ENCODE measurements around the gene KHDC1. TPM values are rescaled to one million over a fixed set of nuclear protein-coding genes. Genes with fewer than 3 reads are reported as not detected.
A peak's percentile ranks its signal among the peaks of the same experiment; 100 is the strongest.
"Not testable (repeated sequence)": the region's sequence is repeated elsewhere in the genome, so short reads cannot be mapped to it uniquely, and the experiment has no call there.

Gene KHDC1
- total RNA-seq, 1 experiment from 2014 or later = 16.2 TPM

DNA sequence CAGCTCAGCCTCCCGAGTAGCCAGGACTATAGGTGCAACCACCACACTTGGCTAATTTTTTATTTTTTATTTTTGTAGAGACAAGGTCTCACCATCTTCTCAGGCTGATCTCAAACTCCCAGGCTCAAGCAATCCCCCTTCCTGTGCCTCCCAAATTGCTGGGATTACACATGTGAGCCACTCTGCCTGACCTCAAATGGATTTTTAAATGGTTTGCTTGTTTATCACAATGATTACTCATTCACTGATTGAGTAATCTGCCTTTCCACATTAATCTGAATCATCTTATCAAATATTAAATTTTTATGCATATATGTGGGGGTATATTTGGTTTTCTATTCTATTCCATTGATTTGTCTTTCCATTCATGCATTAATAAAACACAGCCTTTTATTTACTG, 28.3 kb downstream of the KHDC1 start:
- peak in 1 of 2 experiments; percentile 63 for DNase-seq
- H3K27ac ChIP-seq = 0 out of 2 replicates have a peak overlapping the region, but pooled peaks have one; percentile 13
- no peaks in the 10 kb centered on the region for H3K79me2 ChIP-seq (ENCODE audit: low read depth)
- CTCF ChIA-PET = no interaction called here
- POLR2A ChIA-PET (ENCODE audit: unreplicated experiment) = no interaction called here
- no TSS peak for BruUV-seq (replicated peaks)
- H3K27me3 ChIP-seq (ENCODE audit: insufficient read depth, low read depth) = no peaks in the 10 kb centered on the region
- H3K9me2 ChIP-seq (ENCODE audit: insufficient read depth) = no peaks in the 10 kb centered on the region
- no peak overlapping the region for H3K4me2 ChIP-seq
- H2AFZ ChIP-seq = no peak overlapping the region
- no peaks in the 10 kb centered on the region for H3K36me3 ChIP-seq (ENCODE audit: low read depth)
- TF ChIP-seq, protein P1, sequence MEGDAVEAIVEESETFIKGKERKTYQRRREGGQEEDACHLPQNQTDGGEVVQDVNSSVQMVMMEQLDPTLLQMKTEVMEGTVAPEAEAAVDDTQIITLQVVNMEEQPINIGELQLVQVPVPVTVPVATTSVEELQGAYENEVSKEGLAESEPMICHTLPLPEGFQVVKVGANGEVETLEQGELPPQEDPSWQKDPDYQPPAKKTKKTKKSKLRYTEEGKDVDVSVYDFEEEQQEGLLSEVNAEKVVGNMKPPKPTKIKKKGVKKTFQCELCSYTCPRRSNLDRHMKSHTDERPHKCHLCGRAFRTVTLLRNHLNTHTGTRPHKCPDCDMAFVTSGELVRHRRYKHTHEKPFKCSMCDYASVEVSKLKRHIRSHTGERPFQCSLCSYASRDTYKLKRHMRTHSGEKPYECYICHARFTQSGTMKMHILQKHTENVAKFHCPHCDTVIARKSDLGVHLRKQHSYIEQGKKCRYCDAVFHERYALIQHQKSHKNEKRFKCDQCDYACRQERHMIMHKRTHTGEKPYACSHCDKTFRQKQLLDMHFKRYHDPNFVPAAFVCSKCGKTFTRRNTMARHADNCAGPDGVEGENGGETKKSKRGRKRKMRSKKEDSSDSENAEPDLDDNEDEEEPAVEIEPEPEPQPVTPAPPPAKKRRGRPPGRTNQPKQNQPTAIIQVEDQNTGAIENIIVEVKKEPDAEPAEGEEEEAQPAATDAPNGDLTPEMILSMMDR (conservative IDR thresholded peaks at IDR 0.05) = no peak
- TF ChIP-seq EZH2 (IDR thresholded peaks at IDR 0.05; ENCODE audit: low read depth) = no peak
- H4K20me1 ChIP-seq (ENCODE audit: insufficient read depth) = no peaks in the 10 kb centered on the region
- no peaks in the 10 kb centered on the region for H3K9me3 ChIP-seq (ENCODE audit: insufficient read depth, low read depth)
- intact Hi-C loops (cut with micrococcal nuclease; ENCODE audit: unreplicated experiment) = no loop called here
- H3K4me1 ChIP-seq (replicated peaks; ENCODE audit: insufficient read depth) = peaks cover 4% of the 10 kb centered on the region; the same call in 1 of the 2 replicates
- peaks cover 4% of the 10 kb centered on the region for H3F3A ChIP-seq (ENCODE audit: insufficient read depth, low read depth)
- H3K4me3 ChIP-seq = no peak overlapping the region

DNA sequence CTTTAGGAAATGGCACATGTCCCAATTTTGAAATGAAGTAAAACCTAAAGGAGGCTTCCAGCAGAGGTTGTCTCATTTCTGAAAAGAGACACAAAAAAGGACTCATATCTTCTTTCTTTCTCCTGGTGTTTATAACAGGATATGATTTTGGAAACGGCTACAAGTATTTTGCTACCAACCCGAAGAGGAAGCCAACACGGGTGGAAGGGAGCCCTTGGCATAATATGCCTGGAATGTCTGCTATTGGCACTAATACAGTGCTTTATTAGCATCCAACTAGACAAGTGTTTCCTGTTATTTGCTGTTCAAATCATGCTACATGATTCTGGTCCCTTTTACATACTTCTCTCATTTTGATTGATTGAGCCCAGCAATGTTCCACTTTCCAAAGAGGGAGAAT, 29.0 kb downstream of the KHDC1 start:
- H3K27me3 ChIP-seq (ENCODE audit: insufficient read depth, low read depth); H3K79me2 ChIP-seq (ENCODE audit: low read depth); H3K4me2 ChIP-seq; H3K9me3 ChIP-seq (ENCODE audit: insufficient read depth, low read depth); H3K4me3 ChIP-seq; BruUV-seq (replicated peaks); H3F3A ChIP-seq (ENCODE audit: insufficient read depth, low read depth); intact Hi-C loops (cut with micrococcal nuclease; ENCODE audit: unreplicated experiment); POLR2A ChIA-PET (ENCODE audit: unreplicated experiment); H2AFZ ChIP-seq; H3K36me3 ChIP-seq (ENCODE audit: low read depth); H4K20me1 ChIP-seq (ENCODE audit: insufficient read depth); CTCF ChIA-PET; H3K4me1 ChIP-seq (replicated peaks; ENCODE audit: insufficient read depth); H3K27ac ChIP-seq; H3K9me2 ChIP-seq (ENCODE audit: insufficient read depth); DNase-seq: not testable (repeated sequence)

DNA sequence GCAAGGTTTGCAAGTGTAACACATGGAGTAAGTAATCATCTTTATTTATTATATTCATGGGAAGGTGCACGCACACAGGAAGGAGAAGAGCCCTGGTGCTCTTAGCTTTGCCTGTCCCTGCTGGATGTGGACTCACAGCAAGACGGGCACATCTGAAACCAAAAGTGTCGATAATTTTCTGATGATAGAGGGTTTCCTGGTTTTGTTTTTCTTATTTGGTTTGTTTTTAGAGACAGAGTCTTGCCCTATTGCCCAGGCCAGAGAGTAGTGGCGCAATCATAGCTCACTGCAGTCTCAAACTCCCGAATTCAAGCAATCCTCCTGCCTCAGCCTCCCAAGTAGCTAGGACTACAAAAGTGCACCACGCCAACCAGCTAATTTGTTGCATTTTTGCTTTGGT, 29.9 kb downstream of the KHDC1 start:
- Histone ChIP-seq H3K27ac (no peak overlapping the region), H3K9me3 (ENCODE audit: insufficient read depth, low read depth) (no peaks in the 10 kb centered on the region), H3K4me1 (replicated peaks; ENCODE audit: insufficient read depth) (peaks cover 4% of the 10 kb centered on the region; the same call in 1 of the 2 replicates), H3K79me2 (ENCODE audit: low read depth) (no peaks in the 10 kb centered on the region), H2AFZ (no peak overlapping the region), H3K4me2 (no peak overlapping the region), H3F3A (ENCODE audit: insufficient read depth, low read depth) (peaks cover 4% of the 10 kb centered on the region), H3K36me3 (ENCODE audit: low read depth) (no peaks in the 10 kb centered on the region), H3K27me3 (ENCODE audit: insufficient read depth, low read depth) (no peaks in the 10 kb centered on the region), H3K9me2 (ENCODE audit: insufficient read depth) (no peaks in the 10 kb centered on the region), H4K20me1 (ENCODE audit: insufficient read depth) (no peaks in the 10 kb centered on the region), H3K4me3 (no peak overlapping the region)
- TF ChIP-seq EZH2 (IDR thresholded peaks at IDR 0.05; ENCODE audit: low read depth) = no peak
- TF ChIP-seq, protein P1 (conservative IDR thresholded peaks at IDR 0.05) = no peak
- ChIA-PET POLR2A (ENCODE audit: unreplicated experiment) (no interaction called here), CTCF (no interaction called here)
- DNase-seq = no peak
- BruUV-seq (replicated peaks) = no TSS peak
- intact Hi-C loops (cut with micrococcal nuclease; ENCODE audit: unreplicated experiment) = no loop called here

DNA sequence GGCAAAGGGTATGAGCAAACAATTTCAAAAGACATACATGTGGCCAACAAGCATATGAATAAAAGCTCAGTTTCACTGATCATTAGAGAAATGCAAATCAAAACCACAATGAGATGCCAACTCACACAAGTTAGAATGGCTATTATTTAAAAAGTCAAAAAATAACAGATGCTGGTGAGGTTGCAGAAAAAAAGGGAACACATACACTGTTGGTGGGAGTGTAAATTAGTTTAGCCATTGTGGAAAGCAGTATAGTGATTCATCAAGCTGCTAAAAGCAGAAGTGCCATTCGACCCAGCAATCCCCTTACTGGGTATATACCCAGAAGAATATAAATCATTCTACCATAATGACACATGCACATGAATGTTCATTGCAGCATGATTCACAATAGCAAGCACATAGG, 31.0 kb downstream of the KHDC1 start:
- Histone ChIP-seq H3K4me1 (replicated peaks; ENCODE audit: insufficient read depth) (peaks cover 4% of the 10 kb centered on the region; the same call in 1 of the 2 replicates), H3K79me2 (ENCODE audit: low read depth) (no peaks in the 10 kb centered on the region), H3K4me2 (no peak overlapping the region), H4K20me1 (ENCODE audit: insufficient read depth) (no peaks in the 10 kb centered on the region), H3K36me3 (ENCODE audit: low read depth) (no peaks in the 10 kb centered on the region), H3F3A (ENCODE audit: insufficient read depth, low read depth) (peaks cover 4% of the 10 kb centered on the region), H3K27me3 (ENCODE audit: insufficient read depth, low read depth) (no peaks in the 10 kb centered on the region), H3K9me3 (ENCODE audit: insufficient read depth, low read depth) (no peaks in the 10 kb centered on the region), H3K4me3 (no peak overlapping the region), H3K27ac (no peak overlapping the region), H2AFZ (no peak overlapping the region), H3K9me2 (ENCODE audit: insufficient read depth) (no peaks in the 10 kb centered on the region)
- intact Hi-C loops (cut with micrococcal nuclease; ENCODE audit: unreplicated experiment) = no loop called here
- BruUV-seq (replicated peaks) = no TSS peak
- no peak for DNase-seq
- POLR2A ChIA-PET (ENCODE audit: unreplicated experiment) = no interaction called here
- CTCF ChIA-PET = no interaction called here
- TF ChIP-seq EZH2 (IDR thresholded peaks at IDR 0.05; ENCODE audit: low read depth) = no peak
- TF ChIP-seq, protein P1 (conservative IDR thresholded peaks at IDR 0.05) = no peak
